Neural crest cell (in vitro differentiated cells): ENCODE measurements around the gene LSM4. TPM values are rescaled to one million over a fixed set of nuclear protein-coding genes. Genes with fewer than 3 reads are reported as not detected.

ENCODE experiments used
- DNase-seq: peaks from one replicate; pipeline ENCODE4 v3.0.0; 2021; ENCODE audit warnings: low read depth, mixed read lengths, low spot score
- H3K27ac Mint-ChIP-seq: one replicate; pipeline ENCODE4 v1.8.0; 2021; ENCODE audit warnings: mild to moderate bottlenecking, mixed read lengths; ENCODE audit not compliant: unreplicated experiment
- H3K27me3 Mint-ChIP-seq: 2 replicates; pipeline ENCODE4 v1.8.0; 2021; ENCODE audit warnings: low read depth, mild to moderate bottlenecking, mixed read lengths
- H3K36me3 Mint-ChIP-seq: 2 replicates; pipeline ENCODE4 v1.8.0; 2021; ENCODE audit warnings: low read depth, mild to moderate bottlenecking, mixed read lengths
- H3K4me1 Mint-ChIP-seq: 2 replicates; pipeline ENCODE4 v1.8.0; 2021; ENCODE audit warnings: mixed read lengths
- H3K4me3 Mint-ChIP-seq: one replicate; pipeline ENCODE4 v1.8.0; 2021; ENCODE audit warnings: mild to moderate bottlenecking, mixed read lengths
- H3K9me3 Mint-ChIP-seq: 2 replicates; pipeline ENCODE4 v1.8.0; 2021; ENCODE audit warnings: mixed read lengths
- CTCF ChIP-seq: fragments of 200-600 bp; sonication (generic); conservative IDR thresholded peaks from 2 replicates; pipeline ENCODE4 v1.5.0; 2021; ENCODE audit warnings: antibody characterized with exemption, mild to moderate bottlenecking
- total RNA-seq: library from RNA; stranded (reverse); gene quantifications from 2 replicates; pipeline ENCODE4 v1.2.1, GENCODE V29; 2021

LSM4 gene
- total RNA-seq, 1 donor from 2014 or later, result 283 TPM

- no peak for TF ChIP-seq CTCF
- no peaks in the 10 kb centered on the region for H3K4me1 Mint-ChIP-seq
- no peak overlapping the region for H3K4me3 Mint-ChIP-seq
- peaks cover 2% of the 10 kb centered on the region for H3K36me3 Mint-ChIP-seq
- H3K27ac Mint-ChIP-seq, result no peak overlapping the region
- DNase-seq, result no peak
- no peaks in the 10 kb centered on the region for H3K9me3 Mint-ChIP-seq
- H3K27me3 Mint-ChIP-seq, result no peaks in the 10 kb centered on the region
Measured at GRCh38 chr19:18266771-18267686, 55.8 kb downstream of the LSM4 start.

GRCh38 chr19:18265582-18265981 is 57.3 kb downstream of the LSM4 start:
- DNase-seq, result no peak
- Mint-ChIP-seq H3K27ac (peak overlapping the region; percentile 35), H3K36me3 (peaks cover 2% of the 10 kb centered on the region)

GRCh38 chr19:18264971-18265540 is 57.8 kb downstream of the LSM4 start:
- Mint-ChIP-seq H3K27ac (no peak overlapping the region), H3K9me3 (peaks cover 2% of the 10 kb centered on the region), H3K36me3 (peaks cover 2% of the 10 kb centered on the region), H3K27me3 (no peaks in the 10 kb centered on the region), H3K4me1 (no peaks in the 10 kb centered on the region), H3K4me3 (no peak overlapping the region)
- no peak for DNase-seq
- no peak for TF ChIP-seq CTCF

More at GRCh38 chr19:18265582-18265981, 57.3 kb downstream of the LSM4 start:
- H3K9me3 Mint-ChIP-seq, result peaks cover 2% of the 10 kb centered on the region
- H3K4me1 Mint-ChIP-seq, result no peaks in the 10 kb centered on the region
- no peak for TF ChIP-seq CTCF
- no peaks in the 10 kb centered on the region for H3K27me3 Mint-ChIP-seq
- no peak overlapping the region for H3K4me3 Mint-ChIP-seq

GRCh38 chr19:18264137-18264854 is 58.6 kb downstream of the LSM4 start:
- Mint-ChIP-seq H3K27me3 (no peaks in the 10 kb centered on the region), H3K4me3 (no peak overlapping the region), H3K4me1 (no peaks in the 10 kb centered on the region), H3K9me3 (peaks cover 2% of the 10 kb centered on the region), H3K36me3 (peaks cover 2% of the 10 kb centered on the region), H3K27ac (no peak overlapping the region)
- TF ChIP-seq CTCF, result no peak
- DNase-seq, result no peak

- no peaks in the 10 kb centered on the region for H3K27me3 Mint-ChIP-seq
- peaks cover 2% of the 10 kb centered on the region for H3K9me3 Mint-ChIP-seq
- H3K4me3 Mint-ChIP-seq, result no peak overlapping the region
- peaks cover 2% of the 10 kb centered on the region for H3K36me3 Mint-ChIP-seq
- TF ChIP-seq CTCF, result no peak
- no peak overlapping the region for H3K27ac Mint-ChIP-seq
- H3K4me1 Mint-ChIP-seq, result no peaks in the 10 kb centered on the region
- DNase-seq, result no peak
Measured at GRCh38 chr19:18263324-18264136, 59.3 kb downstream of the LSM4 start.
